H1 (cell line): ENCODE measurements around the gene VWA5A. TPM values are rescaled to one million over a fixed set of nuclear protein-coding genes. Genes with fewer than 3 reads are reported as not detected.

ENCODE experiments used
- EZH2 ChIP-seq: fragments of 200-600 bp; sonication (generic); IDR thresholded peaks from 2 replicates; pipeline ENCODE4 v1.7.1; 2012; ENCODE audit warnings: low read depth, mild to moderate bottlenecking, moderate library complexity, low read length, inconsistent platforms; ENCODE audit not compliant: severe bottlenecking
- HDAC2 ChIP-seq, 2 experiments: fragments of 300-600 bp in 1 of 2; sonication (generic) in 1 of 2; IDR thresholded peaks; 2 replicates each; pipeline ENCODE4 v1.6.1; 2011 to 2012; ENCODE audit warnings: low read depth in 2 of 2, low read length in 2 of 2, mild to moderate bottlenecking in 2 of 2, moderate library complexity in 2 of 2, borderline replicate concordance in 1 of 2, inconsistent platforms in 1 of 2
- NRF1 ChIP-seq: IDR thresholded peaks from 2 replicates; pipeline ENCODE4 v1.6.1; 2011; ENCODE audit warnings: mild to moderate bottlenecking, low read depth, low read length, improper control_type of control experiment
- POLR2A ChIP-seq, 2 experiments: IDR thresholded peaks; 1 replicate in 1 of 2; 2 replicates in 1 of 2; pipeline ENCODE4 v1.6.1; 2011; ENCODE audit warnings: low read depth in 2 of 2, low read length in 2 of 2, mild to moderate bottlenecking in 2 of 2; ENCODE audit errors: control extremely low read depth in 1 of 2
- RXRA ChIP-seq: IDR thresholded peaks from 2 replicates; pipeline ENCODE4 v1.6.1; 2011; ENCODE audit warnings: low read depth, mild to moderate bottlenecking, low read length, moderate library complexity; ENCODE audit not compliant: insufficient read depth
- SIRT6 ChIP-seq: IDR thresholded peaks from one replicate; pipeline ENCODE4 v1.7.1; 2012; ENCODE audit warnings: low read length, inconsistent platforms
- SP4 ChIP-seq: IDR thresholded peaks from 2 replicates; pipeline ENCODE4 v1.6.1; 2012; ENCODE audit warnings: low read length, inconsistent platforms
- ZNF274 ChIP-seq: IDR thresholded peaks from 2 replicates; pipeline ENCODE4 v1.7.0; 2012; ENCODE audit warnings: low read length, borderline replicate concordance; ENCODE audit errors: extremely low read depth
- polyA plus RNA-seq, 7 experiments: library from polyadenylated mRNA; depleted of rRNA in 3 of 7; stranded (reverse) in 5 of 7; unstranded in 2 of 7; fragments of >200 nt in 5 of 7; fragments of 200-250 nt in 2 of 7; gene quantifications; 1 replicate in 5 of 7; 2 replicates in 1 of 7; 4 replicates in 1 of 7; pipeline versions ENCODE4 v1.2.1 to v1.2.3, GENCODE V29; 2011 to 2013; ENCODE audit warnings: missing spikeins in 2 of 7, mixed read lengths in 2 of 7
- total RNA-seq: library from RNA; stranded (reverse); fragmentation: NEBNext Ultra II Directional; extraction: Animal tissue kit (Norgen Biotek cat#: 25700); gene quantifications from 2 replicates; pipeline ENCODE4 v1.2.1, GENCODE V29; 2021

The VWA5A gene
- total and polyA plus RNA-seq, 2 of the 8 experiments (the other 6 are each of a cell fraction or from before 2014, with no cell fraction given), result 12.5 to 20.4 TPM

GRCh38 chr11:124079631-124080326, 35.5 kb upstream of the VWA5A start (continued):
- TF ChIP-seq EZH2, result no peak
- TF ChIP-seq NRF1, result no peak
- no peak for TF ChIP-seq RXRA
- no peak for TF ChIP-seq HDAC2 (IDR thresholded peaks at IDR 0.05; ENCODE audit: borderline replicate concordance in 1 of 2, low read depth in 2 of 2, low read length in 2 of 2)
- TF ChIP-seq SP4, result no peak
- no peak for TF ChIP-seq ZNF274
- TF ChIP-seq POLR2A (IDR thresholded peaks at IDR 0.05; ENCODE audit: control extremely low read depth in 1 of 2, low read depth in 2 of 2, low read length in 2 of 2), result no peak
- TF ChIP-seq SIRT6, result no peak
